K562 (cell line): ENCODE results near the gene NFATC3. TPM values are rescaled to one million over a fixed set of nuclear protein-coding genes. Genes with fewer than 3 reads are reported as not detected.

Experiments used
- ATAC-seq: fragments of 200-7000 bp; cut with Tn5 transposase; 3 replicates; pipeline ENCODE4 v1.9.1; 2020; ENCODE audit warnings: moderate library complexity
- BruUV-seq: library from RNA; stranded (reverse); fragments of 400-500 nt; replicated peaks from 2 replicates; lab custom pipeline; 2021; lab: Mats Ljungman, UMichigan
- CTCF ChIA-PET: fragments of 300-600 bp; formaldehyde crosslinking; extraction: SDS; loops from one replicate; lab custom pipeline; 2021; ENCODE audit warnings: low intra/inter-chr PET ratio; lab: Yijun Ruan, JAX
- POLR2A ChIA-PET: fragments of 300-600, 350-650 bp; sonication (Branson Sonifier 250); formaldehyde crosslinking; extraction: SDS; loops from one replicate; lab custom pipeline; 2021; ENCODE audit warnings: antibody characterized with exemption, inconsistent platforms; lab: Yijun Ruan, JAX
- DNase-seq, 4 experiments: peaks; one replicate each; pipeline versions ENCODE4 v3.0.0 to v3.0.0-alpha.2; 2011 to 2018; ENCODE audit warnings: low spot score in 3 of 4, mixed read lengths in 3 of 4; ENCODE audit errors: extremely low read depth in 1 of 4
- FAIRE-seq: peaks from 2 replicates; lab custom pipeline; 2011; peaks lifted over from hg19 to GRCh38; lab: Jason Lieb, UNC
- H2AFZ ChIP-seq: 2 replicates; pipeline ENCODE4 v1.6.0; 2011; ENCODE audit warnings: low read depth, low read length, control low read depth, inconsistent platforms
- H3K27ac ChIP-seq: fragments of 200-600 bp; 3 replicates; pipeline ENCODE4 v1.8.0; 2011; ENCODE audit warnings: low read depth, mild to moderate bottlenecking, control low read depth, inconsistent platforms, low read length, moderate library complexity, mixed read lengths; ENCODE audit errors: extremely low read depth
- H3K27me3 ChIP-seq, 2 experiments: fragments of 300-600 bp in 1 of 2; 2 replicates in 1 of 2; 3 replicates in 1 of 2; pipeline versions ENCODE4 v1.6.0 to v1.8.0; 2011; ENCODE audit warnings: inconsistent platforms in 2 of 2, low read length in 2 of 2, mild to moderate bottlenecking in 1 of 2, mixed read lengths in 1 of 2, moderate library complexity in 1 of 2; ENCODE audit not compliant: control insufficient read depth in 2 of 2, insufficient read depth in 2 of 2
- H3K36me3 ChIP-seq: fragments of 300-600 bp; 3 replicates; pipeline ENCODE4 v1.8.0; 2011; ENCODE audit warnings: mild to moderate bottlenecking, low read length, inconsistent platforms; ENCODE audit not compliant: control insufficient read depth, insufficient read depth
- H3K4me1 ChIP-seq, 2 experiments: fragments of 200-600 bp in 1 of 2; replicated peaks in 1 of 2; 2 replicates in 1 of 2; 3 replicates in 1 of 2; pipeline versions ENCODE4 v1.5.1 to v1.8.0; 2011; ENCODE audit warnings: inconsistent platforms in 2 of 2, low read length in 2 of 2, mild to moderate bottlenecking in 1 of 2, mixed read lengths in 1 of 2, moderate library complexity in 1 of 2; ENCODE audit not compliant: control insufficient read depth in 2 of 2, insufficient read depth in 2 of 2
- H3K4me2 ChIP-seq: 2 replicates; pipeline ENCODE4 v1.6.1; 2011; ENCODE audit warnings: low read length, control low read depth, inconsistent platforms, mixed read lengths; ENCODE audit not compliant: insufficient read depth
- H3K4me3 ChIP-seq: fragments of 200-600 bp; sonication (generic), shearing (Covaris generic); 2 replicates; pipeline ENCODE4 v1.5.1; 2016; ENCODE audit warnings: control low read depth, inconsistent platforms
- H3K79me2 ChIP-seq: fragments of 200-600 bp; 3 replicates; pipeline ENCODE4 v1.8.0; 2011; ENCODE audit warnings: low read length, inconsistent platforms; ENCODE audit not compliant: control insufficient read depth, insufficient read depth
- H3K9ac ChIP-seq, 2 experiments: 2 replicates each; pipeline versions ENCODE4 v1.6.0 to v1.6.1; 2011; ENCODE audit warnings: low read depth in 2 of 2, low read length in 2 of 2, control low read depth in 1 of 2, inconsistent platforms in 1 of 2, mild to moderate bottlenecking in 1 of 2, mixed read lengths in 1 of 2; ENCODE audit not compliant: insufficient read depth in 1 of 2
- H3K9me1 ChIP-seq: one replicate; pipeline ENCODE4 v1.6.0; 2011; ENCODE audit warnings: inconsistent platforms, mild to moderate bottlenecking, low read length, moderate library complexity; ENCODE audit not compliant: control insufficient read depth, insufficient read depth
- H3K9me3 ChIP-seq: replicated peaks from 2 replicates; pipeline ENCODE4 v1.5.1; 2011; ENCODE audit warnings: low read depth, low read length, inconsistent platforms; ENCODE audit not compliant: control insufficient read depth, insufficient read depth
- H4K20me1 ChIP-seq: replicated peaks from 2 replicates; pipeline ENCODE4 v1.6.1; 2011; ENCODE audit warnings: low read length, inconsistent platforms, mixed read lengths; ENCODE audit not compliant: control insufficient read depth, insufficient read depth
- BCOR ChIP-seq: fragments of 450-650 bp; IDR thresholded peaks from 2 replicates; pipeline ENCODE4 v1.6.1; 2016
- BMI1 ChIP-seq: fragments of 150-350 bp; IDR thresholded peaks from 2 replicates; pipeline ENCODE4 v1.6.1; 2014; ENCODE audit warnings: low read length
- GATA2 ChIP-seq: sonication (generic); formaldehyde crosslinking; IDR thresholded peaks from 2 replicates; pipeline ENCODE4 v1.4.0; 2020; ENCODE audit warnings: mild to moderate bottlenecking, missing genetic modification reagents
- HCFC1 ChIP-seq: IDR thresholded peaks from 2 replicates; pipeline ENCODE4 v1.6.1; 2012; ENCODE audit warnings: low read depth, low read length, improper control_type of control experiment
- HDAC6 ChIP-seq: IDR thresholded peaks from 2 replicates; pipeline ENCODE4 v1.6.1; 2012; ENCODE audit warnings: low read depth, mild to moderate bottlenecking, control low read depth, inconsistent platforms, low read length, moderate library complexity
- HNRNPK ChIP-seq: fragments of 200-400 bp; formaldehyde crosslinking; IDR thresholded peaks from one replicate; pipeline ENCODE4 v1.6.1; 2018; ENCODE audit warnings: mild to moderate bottlenecking, low read depth, low read length; ENCODE audit not compliant: poor library complexity, severe bottlenecking
- KAT8 ChIP-seq: fragments of 450-650 bp; IDR thresholded peaks from 2 replicates; pipeline ENCODE4 v1.6.1; 2016; ENCODE audit warnings: low read depth, mild to moderate bottlenecking
- KDM2B ChIP-seq: fragments of 250-450 bp; sonication (Bioruptor Pico); IDR thresholded peaks from 2 replicates; pipeline ENCODE4 v1.8.0; 2021; ENCODE audit warnings: mild to moderate bottlenecking, moderate library complexity
- NR2F6 ChIP-seq: fragments of 450-650 bp; formaldehyde crosslinking; IDR thresholded peaks from 2 replicates; pipeline ENCODE4 v1.4.0; 2020; ENCODE audit warnings: mild to moderate bottlenecking
- POLR2AphosphoS2 ChIP-seq: IDR thresholded peaks from 2 replicates; pipeline ENCODE4 v1.6.1; 2012; ENCODE audit warnings: low read length, improper control_type of control experiment
- PTBP1 ChIP-seq: fragments of 200-400 bp; formaldehyde crosslinking; IDR thresholded peaks from 2 replicates; pipeline ENCODE4 v1.6.1; 2017; ENCODE audit warnings: low read depth, low read length
- TAF7 ChIP-seq: fragments of 450-650 bp; IDR thresholded peaks from 2 replicates; pipeline ENCODE4 v1.6.1; 2016; ENCODE audit warnings: missing genetic modification characterization, missing compliant biosample characterization
- ZNF23 ChIP-seq: fragments of 250-450 bp; sonication (Bioruptor Pico); IDR thresholded peaks from 2 replicates; pipeline ENCODE4 v1.4.0; 2020; ENCODE audit warnings: mild to moderate bottlenecking
- ZNF589 ChIP-seq: fragments of 200-800 bp; sonication (Bioruptor generic); IDR thresholded peaks from 2 replicates; pipeline ENCODE4 v1.6.1; 2016; ENCODE audit warnings: low read depth, missing genetic modification characterization, missing compliant biosample characterization
- ZNF644 ChIP-seq: fragments of 200-800 bp; sonication (Bioruptor generic); IDR thresholded peaks from 2 replicates; pipeline ENCODE4 v1.6.1; 2016; ENCODE audit warnings: low read depth, missing genetic modification characterization, missing compliant biosample characterization
- ZNF79 ChIP-seq: fragments of 250-450 bp; sonication (Bioruptor Pico); IDR thresholded peaks from 2 replicates; pipeline ENCODE4 v1.4.0; 2020; ENCODE audit warnings: low read depth, mild to moderate bottlenecking, moderate library complexity
- ZSCAN32 ChIP-seq: fragments of 450-650 bp; formaldehyde crosslinking; IDR thresholded peaks from 2 replicates; pipeline ENCODE4 v1.4.0; 2020; ENCODE audit warnings: mild to moderate bottlenecking, moderate library complexity
- WGBS: fragments of 100-300 bp; shearing (Covaris generic); methylation state at CpG from one replicate; pipeline ENCODE4 v1.1.6; 2016; ENCODE audit warnings: low coverage, mixed read lengths; ENCODE audit not compliant: insufficient coverage; ENCODE audit errors: missing lambda C conversion rate; 5-methylcytosine and 5-hydroxymethylcytosine counted together
- in situ Hi-C: fragments of 300-500 bp; cut with MboI; formaldehyde crosslinking; loops from 4 replicates; pipeline ENCODE4 v1.15.0; 2018; ENCODE audit warnings: inconsistent platforms, mixed read lengths
- intact Hi-C: fragments of 100-400 bp; cut with micrococcal nuclease; formaldehyde crosslinking; loops from 2 replicates; pipeline ENCODE4 v1.14.2; 2022
- polyA plus RNA-seq, 8 experiments: library from polyadenylated mRNA; depleted of rRNA in 4 of 8; stranded (reverse) in 5 of 8; unstranded in 3 of 8; fragments of >200 nt; fragmentation: Nextera tagmentation in 2 of 8; fragmentation: Illumina TruSeq in 1 of 8; extraction: Ambion mirVana in 2 of 8; extraction: Trizol in 1 of 8; gene quantifications; 2 replicates each; pipeline versions ENCODE4 v1.2.1 to v1.2.3, GENCODE V29; 2011 to 2014; ENCODE audit warnings: inconsistent platforms in 1 of 8, missing spikeins in 1 of 8
- total RNA-seq, 7 experiments: library from RNA; depleted of rRNA in 6 of 7; stranded (reverse); fragments of >200 nt in 6 of 7; fragmentation: Illumina TruSeq in 2 of 7; extraction: Trizol in 2 of 7; gene quantifications; 2 replicates each; pipeline versions ENCODE4 v1.2.1 to v1.2.3, GENCODE V29; 2011 to 2021; ENCODE audit warnings: low replicate concordance in 1 of 7
- TF ChIP-seq, protein P1 (sequence below): fragments of 250-450 bp; sonication (Bioruptor Pico); IDR thresholded peaks from 2 replicates; pipeline ENCODE4 v1.8.0; 2022; ENCODE audit warnings: moderate library complexity, mild to moderate bottlenecking, inconsistent platforms
- TF ChIP-seq, protein P2 (sequence below): fragments of 450-650 bp; conservative IDR thresholded peaks from 2 replicates; pipeline ENCODE4 v1.6.1; 2016; ENCODE audit warnings: missing genetic modification characterization, low read depth, mild to moderate bottlenecking, control low read depth, missing compliant biosample characterization
- TF ChIP-seq, protein P3 (sequence below): fragments of 450-650 bp; formaldehyde crosslinking; IDR thresholded peaks from 2 replicates; pipeline ENCODE4 v1.4.0; 2020; ENCODE audit warnings: mild to moderate bottlenecking, mixed read lengths

Gene NFATC3
- total and polyA plus RNA-seq, 9 of the 15 experiments (the other 6 are each of a cell fraction or from before 2014, with no cell fraction given) = 15.7 to 98.4 (median 59.4) TPM

DNA sequence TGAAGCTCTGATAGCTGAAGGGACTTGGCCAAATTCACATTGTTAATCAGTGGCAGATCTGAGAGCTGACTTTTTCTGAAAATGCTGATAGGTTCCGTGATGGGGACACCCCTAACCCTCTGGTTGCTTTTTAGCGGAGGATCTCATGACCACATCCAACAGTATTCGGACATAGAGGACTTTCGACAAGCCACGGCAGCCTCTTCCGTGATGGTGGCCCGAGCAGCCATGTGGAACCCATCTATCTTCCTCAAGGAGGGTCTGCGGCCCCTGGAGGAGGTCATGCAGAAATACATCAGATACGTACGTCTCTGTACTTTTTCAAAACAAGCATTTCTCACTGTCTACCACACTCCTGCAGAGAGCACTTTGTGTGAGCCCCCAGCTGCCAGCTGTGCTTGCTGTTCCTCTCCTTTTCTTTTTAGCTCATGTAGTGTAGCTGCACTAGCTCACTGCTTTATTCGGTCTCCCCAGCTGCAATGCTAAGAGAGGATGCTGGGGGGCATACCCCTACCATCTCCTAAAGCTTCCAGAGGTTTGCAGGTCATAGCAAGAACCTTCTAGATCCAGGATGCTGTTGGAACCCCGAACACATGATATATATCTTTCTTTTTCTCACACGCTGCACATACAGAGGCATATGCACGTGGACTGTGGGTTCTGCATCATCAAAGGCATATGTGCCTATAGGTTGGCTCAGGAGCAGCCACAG lies 14.2 kb upstream of the NFATC3 start:
- Histone ChIP-seq H4K20me1 (no peaks in the 10 kb centered on the region), H3K9ac (no peak overlapping the region), H3K4me1 (peaks cover 9% of the 10 kb centered on the region in 2 experiments; a peak in 4 of 5 replicates), H3K4me2 (no peak overlapping the region), H3K79me2 (no peaks in the 10 kb centered on the region), H2AFZ (no peak overlapping the region), H3K9me3 (no peaks in the 10 kb centered on the region), H3K9me1 (no peaks in the 10 kb centered on the region), H3K4me3 (no peak overlapping the region), H3K27me3 (no peaks in the 10 kb centered on the region), H3K27ac (no peak overlapping the region), H3K36me3 (peaks cover 80% of the 10 kb centered on the region; the same call in 2 of the 3 replicates)
- BruUV-seq = no TSS peak
- no peak for ATAC-seq
- FAIRE-seq = no peak
- 86% methylated on average over 13 of the region's 14 CpGs for WGBS
- intact Hi-C loops (no loop called here), in situ Hi-C loops (loop anchor here (10.0 kb wide), 1 partner anchor 154 kb away; no protein-coding TSS in a partner anchor)
- ChIA-PET POLR2A (interaction anchor here (0.7 to 1.2 kb wide), 3 partner anchors 9 to 36 kb away, joined by 3 to 5 read pairs (median 4); no protein-coding TSS in a partner anchor), CTCF (no interaction called here)
- DNase-seq = no peak
- TF ChIP-seq KAT8 = no peak
- TF ChIP-seq HNRNPK = no peak
- no peak for TF ChIP-seq BCOR
- TF ChIP-seq, protein P1, sequence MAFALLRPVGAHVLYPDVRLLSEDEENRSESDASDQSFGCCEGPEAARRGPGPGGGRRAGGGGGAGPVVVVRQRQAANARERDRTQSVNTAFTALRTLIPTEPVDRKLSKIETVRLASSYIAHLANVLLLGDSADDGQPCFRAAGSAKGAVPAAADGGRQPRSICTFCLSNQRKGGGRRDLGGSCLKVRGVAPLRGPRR = no peak
- no peak for TF ChIP-seq ZNF644 (tag)
- TF ChIP-seq BMI1 = no peak
- TF ChIP-seq ZSCAN32 = no peak
- TF ChIP-seq TAF7 (tag) = no peak
- TF ChIP-seq KDM2B = no peak
- TF ChIP-seq, protein P2, sequence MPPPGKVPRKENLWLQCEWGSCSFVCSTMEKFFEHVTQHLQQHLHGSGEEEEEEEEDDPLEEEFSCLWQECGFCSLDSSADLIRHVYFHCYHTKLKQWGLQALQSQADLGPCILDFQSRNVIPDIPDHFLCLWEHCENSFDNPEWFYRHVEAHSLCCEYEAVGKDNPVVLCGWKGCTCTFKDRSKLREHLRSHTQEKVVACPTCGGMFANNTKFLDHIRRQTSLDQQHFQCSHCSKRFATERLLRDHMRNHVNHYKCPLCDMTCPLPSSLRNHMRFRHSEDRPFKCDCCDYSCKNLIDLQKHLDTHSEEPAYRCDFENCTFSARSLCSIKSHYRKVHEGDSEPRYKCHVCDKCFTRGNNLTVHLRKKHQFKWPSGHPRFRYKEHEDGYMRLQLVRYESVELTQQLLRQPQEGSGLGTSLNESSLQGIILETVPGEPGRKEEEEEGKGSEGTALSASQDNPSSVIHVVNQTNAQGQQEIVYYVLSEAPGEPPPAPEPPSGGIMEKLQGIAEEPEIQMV (tag) = no peak
- TF ChIP-seq HDAC6 = no peak
- no peak for TF ChIP-seq ZNF23
- TF ChIP-seq, protein P3, sequence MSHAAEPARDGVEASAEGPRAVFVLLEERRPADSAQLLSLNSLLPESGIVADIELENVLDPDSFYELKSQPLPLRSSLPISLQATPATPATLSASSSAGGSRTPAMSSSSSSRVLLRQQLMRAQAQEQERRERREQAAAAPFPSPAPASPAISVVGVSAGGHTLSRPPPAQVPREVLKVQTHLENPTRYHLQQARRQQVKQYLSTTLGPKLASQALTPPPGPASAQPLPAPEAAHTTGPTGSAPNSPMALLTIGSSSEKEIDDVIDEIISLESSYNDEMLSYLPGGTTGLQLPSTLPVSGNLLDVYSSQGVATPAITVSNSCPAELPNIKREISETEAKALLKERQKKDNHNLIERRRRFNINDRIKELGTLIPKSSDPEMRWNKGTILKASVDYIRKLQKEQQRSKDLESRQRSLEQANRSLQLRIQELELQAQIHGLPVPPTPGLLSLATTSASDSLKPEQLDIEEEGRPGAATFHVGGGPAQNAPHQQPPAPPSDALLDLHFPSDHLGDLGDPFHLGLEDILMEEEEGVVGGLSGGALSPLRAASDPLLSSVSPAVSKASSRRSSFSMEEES = no peak
- no peak for TF ChIP-seq PTBP1
- no peak for TF ChIP-seq ZNF79 (CRISPR knock-in tag)
- TF ChIP-seq ZNF589 (CRISPR knock-in tag) = no peak
- TF ChIP-seq HCFC1 = no peak
- no peak for TF ChIP-seq GATA2 (CRISPR knock-in tag)
- no peak for TF ChIP-seq POLR2AphosphoS2
- no peak for TF ChIP-seq NR2F6 (CRISPR knock-in tag)
